IMR-90 (cell line): Measurements from ENCODE around the gene HMCN1. TPM values are rescaled to one million over a fixed set of nuclear protein-coding genes. Genes with fewer than 3 reads are reported as not detected.

Experiments
- ATAC-seq: fragments of 200-7000 bp; cut with Tn5 transposase; 2 replicates; pipeline ENCODE4 v1.9.1; 2020; ENCODE audit warnings: low read depth, mild to moderate bottlenecking, moderate library complexity
- BruUV-seq: library from RNA; stranded (reverse); fragments of 400-500 nt; replicated peaks from 2 replicates; lab custom pipeline; 2021; lab: Mats Ljungman, UMichigan
- CTCF ChIA-PET: fragments of 300-600 bp; formaldehyde crosslinking; extraction: SDS; loops from one replicate; lab custom pipeline; 2021; ENCODE audit warnings: antibody characterized with exemption; lab: Yijun Ruan, JAX
- POLR2A ChIA-PET: fragments of 300-600 bp; sonication (Branson Sonifier 250); formaldehyde crosslinking; loops from one replicate; lab custom pipeline; 2022; ENCODE audit warnings: antibody characterized with exemption; ENCODE audit not compliant: unreplicated experiment; lab: Charles Lee
- DNase-seq: peaks from one replicate; pipeline ENCODE4 v3.0.0; 2013
- H2AFZ ChIP-seq: replicated peaks from 2 replicates; pipeline ENCODE3; 2013; ENCODE audit warnings: low read length, mild to moderate bottlenecking; ENCODE audit not compliant: poor library complexity
- H2AK5ac ChIP-seq: 2 replicates; pipeline ENCODE4 v1.6.1; 2013; ENCODE audit warnings: low read depth, low read length, inconsistent platforms
- H2AK9ac ChIP-seq: replicated peaks from 2 replicates; pipeline ENCODE3; 2013; ENCODE audit warnings: mild to moderate bottlenecking, low read depth, low read length, moderate library complexity; ENCODE audit not compliant: poor library complexity
- H2BK120ac ChIP-seq: 2 replicates; pipeline ENCODE4 v1.6.1; 2013; ENCODE audit warnings: low read depth, low read length, inconsistent platforms
- H2BK15ac ChIP-seq: 3 replicates; pipeline ENCODE4 v1.6.1; 2013; ENCODE audit warnings: low read depth, low read length, inconsistent platforms
- H2BK20ac ChIP-seq: 2 replicates; pipeline ENCODE4 v1.6.1; 2013; ENCODE audit warnings: low read depth, mild to moderate bottlenecking, inconsistent platforms, low read length, moderate library complexity
- H2BK5ac ChIP-seq: 2 replicates; pipeline ENCODE4 v1.6.1; 2013; ENCODE audit warnings: mild to moderate bottlenecking, low read depth, low read length, inconsistent platforms; ENCODE audit not compliant: poor library complexity, severe bottlenecking
- H3K14ac ChIP-seq: replicated peaks from 2 replicates; pipeline ENCODE4 v1.6.1; 2013; ENCODE audit warnings: low read depth, low read length, inconsistent platforms
- H3K18ac ChIP-seq: 2 replicates; pipeline ENCODE4 v1.6.1; 2013; ENCODE audit warnings: low read depth, low read length, control low read depth
- H3K23ac ChIP-seq: 2 replicates; pipeline ENCODE4 v1.6.1; 2013; ENCODE audit warnings: low read depth, low read length, inconsistent platforms
- H3K27ac ChIP-seq: 2 replicates; pipeline ENCODE4 v1.5.1; 2013; ENCODE audit warnings: mild to moderate bottlenecking, control low read depth, low read length; ENCODE audit not compliant: insufficient read depth
- H3K27me3 ChIP-seq: 2 replicates; pipeline ENCODE4 v1.6.1; 2013; ENCODE audit warnings: low read length; ENCODE audit not compliant: control insufficient read depth, insufficient read depth
- H3K36me3 ChIP-seq: 2 replicates; pipeline ENCODE4 v1.6.1; 2013; ENCODE audit warnings: low read length, mixed read lengths; ENCODE audit not compliant: control insufficient read depth, insufficient read depth
- H3K4ac ChIP-seq: 2 replicates; pipeline ENCODE4 v1.6.1; 2013; ENCODE audit warnings: low read depth, low read length, inconsistent platforms
- H3K4me1 ChIP-seq: 2 replicates; pipeline ENCODE4 v1.6.1; 2013; ENCODE audit warnings: low read length, mixed read lengths; ENCODE audit not compliant: control insufficient read depth, insufficient read depth
- H3K4me2 ChIP-seq: 2 replicates; pipeline ENCODE4 v1.6.1; 2013; ENCODE audit warnings: low read depth, mild to moderate bottlenecking, control low read depth, low read length, moderate library complexity
- H3K4me3 ChIP-seq: 2 replicates; pipeline ENCODE4 v1.5.1; 2013; ENCODE audit warnings: low read depth, mild to moderate bottlenecking, control low read depth, low read length, moderate library complexity; ENCODE audit not compliant: insufficient read depth
- H3K56ac ChIP-seq: 2 replicates; pipeline ENCODE4 v1.6.1; 2013; ENCODE audit warnings: low read length, inconsistent platforms; ENCODE audit not compliant: insufficient read depth; ENCODE audit errors: extremely low read depth
- H3K79me1 ChIP-seq, 2 experiments: 2 replicates each; pipeline ENCODE4 v1.6.1; 2013; ENCODE audit warnings: low read length in 2 of 2, inconsistent platforms in 1 of 2, low read depth in 1 of 2
- H3K9ac ChIP-seq: 2 replicates; pipeline ENCODE4 v1.6.1; 2013; ENCODE audit warnings: low read depth, low read length, control low read depth
- H3K9me1 ChIP-seq: 2 replicates; pipeline ENCODE4 v1.6.1; 2013; ENCODE audit warnings: low read length, inconsistent platforms; ENCODE audit not compliant: insufficient read depth
- H3K9me3 ChIP-seq: 2 replicates; pipeline ENCODE4 v1.6.1; 2013; ENCODE audit warnings: low read length; ENCODE audit not compliant: control insufficient read depth, insufficient read depth
- H4K20me1 ChIP-seq: 2 replicates; pipeline ENCODE4 v1.6.1; 2013; ENCODE audit warnings: low read length, inconsistent platforms; ENCODE audit not compliant: insufficient read depth
- H4K5ac ChIP-seq: 2 replicates; pipeline ENCODE4 v1.6.1; 2013; ENCODE audit warnings: mild to moderate bottlenecking, low read depth, low read length, control low read depth
- H4K8ac ChIP-seq, 2 experiments: 2 replicates each; pipeline ENCODE4 v1.6.1; 2013; ENCODE audit warnings: low read depth in 2 of 2, low read length in 2 of 2, control low read depth in 1 of 2, inconsistent platforms in 1 of 2
- H4K91ac ChIP-seq: 2 replicates; pipeline ENCODE4 v1.6.1; 2013; ENCODE audit warnings: low read depth, low read length, inconsistent platforms; ENCODE audit not compliant: insufficient read depth
- BHLHE40 ChIP-seq: fragments of 150-350 bp; IDR thresholded peaks from 2 replicates; pipeline ENCODE4 v1.6.1; 2016; ENCODE audit warnings: mild to moderate bottlenecking, low read depth, low read length
- CEBPB ChIP-seq: IDR thresholded peaks from 2 replicates; pipeline ENCODE4 v1.6.1; 2012; ENCODE audit warnings: low read depth, low read length, improper control_type of control experiment
- CHD1 ChIP-seq: IDR thresholded peaks from 2 replicates; pipeline ENCODE4 v1.6.1; 2012; ENCODE audit warnings: low read depth, low read length, improper control_type of control experiment
- ELK1 ChIP-seq: fragments of 150-350 bp; IDR thresholded peaks from 2 replicates; pipeline ENCODE4 v1.6.1; 2016; ENCODE audit warnings: low read depth, mild to moderate bottlenecking, low read length, moderate library complexity, borderline replicate concordance
- FOS ChIP-seq: fragments of 150-350 bp; IDR thresholded peaks from 2 replicates; pipeline ENCODE4 v1.6.1; 2016; ENCODE audit warnings: low read depth, low read length
- MAFK ChIP-seq: IDR thresholded peaks from 2 replicates; pipeline ENCODE4 v1.6.1; 2012; ENCODE audit warnings: low read depth, low read length, improper control_type of control experiment
- MAZ ChIP-seq: IDR thresholded peaks from 2 replicates; pipeline ENCODE4 v1.6.1; 2012; ENCODE audit warnings: low read depth, mild to moderate bottlenecking, low read length, improper control_type of control experiment, moderate library complexity, borderline replicate concordance
- NFE2L2 ChIP-seq: fragments of 150-350 bp; IDR thresholded peaks from 2 replicates; pipeline ENCODE4 v1.6.1; 2016; ENCODE audit warnings: low read depth, mild to moderate bottlenecking, low read length
- POLR2A ChIP-seq: IDR thresholded peaks from 2 replicates; pipeline ENCODE4 v1.6.1; 2012; ENCODE audit warnings: mild to moderate bottlenecking, low read depth, low read length
- RAD21 ChIP-seq: IDR thresholded peaks from 2 replicates; pipeline ENCODE4 v1.6.1; 2012; ENCODE audit warnings: low read length, improper control_type of control experiment
- RCOR1 ChIP-seq: IDR thresholded peaks from 2 replicates; pipeline ENCODE4 v1.6.1; 2012; ENCODE audit warnings: mild to moderate bottlenecking, low read length, improper control_type of control experiment; ENCODE audit not compliant: insufficient replicate concordance
- RFX5 ChIP-seq: IDR thresholded peaks from 2 replicates; pipeline ENCODE4 v1.8.0; 2012; ENCODE audit warnings: low read depth, mild to moderate bottlenecking, low read length, moderate library complexity
- SMC3 ChIP-seq: fragments of 150-350 bp; IDR thresholded peaks from 2 replicates; pipeline ENCODE4 v1.6.1; 2016; ENCODE audit warnings: low read depth, mild to moderate bottlenecking, antibody characterized with exemption, low read length, moderate library complexity
- USF2 ChIP-seq: fragments of 150-350 bp; IDR thresholded peaks from 2 replicates; pipeline ENCODE4 v1.6.1; 2017; ENCODE audit warnings: mild to moderate bottlenecking, antibody characterized with exemption, low read length, low read depth
- WGBS, 2 experiments: methylation state at CpG; one replicate each; pipeline versions ENCODE4 v1.1.5 to v1.1.7; 2013; ENCODE audit warnings: missing lambda C conversion rate in 2 of 2; ENCODE audit not compliant: insufficient read length in 1 of 2; ENCODE audit errors: extremely low coverage in 2 of 2; 5-methylcytosine and 5-hydroxymethylcytosine counted together
- dilution Hi-C: fragments of 300-500 bp; cut with HindIII; formaldehyde crosslinking; loops from one replicate; pipeline ENCODE4 v1.14.3; 2018; ENCODE audit warnings: low sequenced_read_pairs; ENCODE audit not compliant: unreplicated experiment
- in situ Hi-C: fragments of 300-500 bp; cut with MboI; formaldehyde crosslinking; loops from 3 replicates; pipeline ENCODE4 v1.14.3; 2019; ENCODE audit warnings: low sequenced_read_pairs, inconsistent platforms, mixed read lengths
- intact Hi-C: fragments of 100-400 bp; cut with micrococcal nuclease; formaldehyde crosslinking; loops from 2 replicates; pipeline ENCODE4 v1.10.0; 2022
- polyA plus RNA-seq, 3 experiments: library from polyadenylated mRNA; depleted of rRNA; stranded (reverse); fragments of >200 nt; gene quantifications; 2 replicates each; pipeline ENCODE4 v1.2.3, GENCODE V29; 2012; ENCODE audit warnings: low replicate concordance in 1 of 3
- total RNA-seq: library from RNA; depleted of rRNA; stranded (reverse); fragments of >200 nt; gene quantifications from 2 replicates; pipeline ENCODE4 v1.2.3, GENCODE V29; 2012

The HMCN1 gene
- total and polyA plus RNA-seq, 2 of the 4 experiments (the other 2 are of a cell fraction): 6.1 to 11.7 TPM

GRCh38 chr1:186179231-186179630, 445.0 kb downstream of the HMCN1 start:
- Histone ChIP-seq H3K4me1 (peaks cover 7% of the 10 kb centered on the region), H3K14ac (no peak overlapping the region), H3K4me2 (no peak overlapping the region), H2AK5ac (no peak overlapping the region), H3K18ac (no peak overlapping the region), H2BK120ac (no peak overlapping the region), H3K56ac (no peak overlapping the region), H3K27ac (no peak overlapping the region), H2AFZ (no peak overlapping the region), H4K91ac (no peak overlapping the region), H3K9me3 (no peaks in the 10 kb centered on the region), H2BK5ac (no peak overlapping the region), H2BK15ac (no peak overlapping the region), H3K36me3 (no peaks in the 10 kb centered on the region), H4K5ac (no peak overlapping the region), H3K27me3 (no peaks in the 10 kb centered on the region), H3K79me1 (no peaks in the 10 kb centered on the region), H3K4me3 (no peak overlapping the region), H3K4ac (no peak overlapping the region), H3K9me1 (peaks cover 4% of the 10 kb centered on the region; the same call in 1 of the 2 replicates), H3K9ac (no peak overlapping the region), H2BK20ac (no peak overlapping the region), H4K8ac (no peak overlapping the region), H3K23ac (no peak overlapping the region), H4K20me1 (no peaks in the 10 kb centered on the region), H2AK9ac (no peak overlapping the region)
- CTCF ChIA-PET: no interaction called here
- in situ Hi-C loops: no loop called here
- POLR2A ChIA-PET: no interaction called here
- no peak for ATAC-seq
- intact Hi-C loops: no loop called here
- DNase-seq: no peak
- no TSS peak for BruUV-seq
- WGBS, 2 experiments: no CpG with 5 or more reads among the region's 3 CpGs
- no peak for TF ChIP-seq USF2
- no peak for TF ChIP-seq MAFK
- TF ChIP-seq CEBPB: no peak
- TF ChIP-seq RCOR1: no peak
- no peak for TF ChIP-seq SMC3
- TF ChIP-seq FOS: no peak
- TF ChIP-seq CHD1: no peak
- TF ChIP-seq POLR2A: no peak
- TF ChIP-seq RAD21: no peak
- TF ChIP-seq ELK1: no peak
- TF ChIP-seq NFE2L2: no peak
- TF ChIP-seq RFX5: no peak
- TF ChIP-seq BHLHE40: no peak
- TF ChIP-seq MAZ: no peak
- dilution Hi-C loops: no loop called here
